ENCODE results near the gene FSCN2.

Gene FSCN2

GRCh38 chr17:81513372-81513752, 14.8 kb upstream of the FSCN2 start:
- peak; percentile 84 for DNase-seq (ENCODE audit: low read depth, low spot score)

GRCh38 chr17:81513753-81514488, 14.3 kb upstream of the FSCN2 start:
- DNase-seq (ENCODE audit: low read depth, low spot score) = peak; percentile 84

- no peak for DNase-seq (ENCODE audit: low read depth, low spot score)
Observed at GRCh38 chr17:81514489-81514738, 13.8 kb upstream of the FSCN2 start.

DNA sequence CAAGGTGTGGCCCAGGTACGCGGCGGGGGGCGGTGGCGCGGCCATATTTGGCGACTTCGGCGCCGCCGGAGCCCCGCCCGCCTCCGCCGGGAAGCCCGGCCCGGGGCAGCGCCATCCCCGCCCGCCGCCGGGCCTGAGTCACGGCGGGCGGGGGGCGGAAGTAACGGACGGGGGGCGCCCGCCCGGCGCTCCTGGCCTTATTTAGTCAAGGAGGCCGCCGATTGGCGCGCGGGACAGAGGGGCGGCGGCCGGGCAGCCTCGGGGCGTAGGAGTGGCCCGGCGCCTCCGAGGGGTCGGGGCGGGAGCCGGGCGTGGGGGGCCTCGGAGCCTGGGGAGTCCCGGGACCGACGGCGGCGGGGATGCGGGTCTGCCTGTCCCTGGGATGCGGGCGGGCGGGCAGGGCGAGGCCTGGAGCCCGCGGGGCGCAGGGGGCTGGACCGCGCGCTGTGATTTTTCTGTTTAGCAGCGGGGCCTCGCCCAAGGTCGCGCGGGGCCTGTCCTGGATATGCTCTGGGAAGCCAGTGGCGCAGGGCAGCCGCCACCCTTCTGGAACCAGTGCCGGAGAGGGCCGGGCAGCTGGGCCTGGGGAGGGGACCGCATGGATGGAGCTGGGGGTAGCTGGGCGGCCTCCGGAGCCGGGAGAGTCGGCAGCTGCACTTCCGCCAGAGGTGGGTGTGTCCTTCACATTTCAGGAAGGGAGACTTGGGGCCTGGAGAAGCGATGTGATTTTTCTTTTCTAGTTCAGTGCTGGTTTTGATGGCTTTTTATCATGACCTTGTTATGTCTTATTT, 13.2 kb upstream of the FSCN2 start:
- DNase-seq (ENCODE audit: low read depth, low spot score) = peak; percentile 79

- DNase-seq (ENCODE audit: low read depth, low spot score) = no peak
Observed at GRCh38 chr17:81515530-81516041, 12.6 kb upstream of the FSCN2 start.

DNA sequence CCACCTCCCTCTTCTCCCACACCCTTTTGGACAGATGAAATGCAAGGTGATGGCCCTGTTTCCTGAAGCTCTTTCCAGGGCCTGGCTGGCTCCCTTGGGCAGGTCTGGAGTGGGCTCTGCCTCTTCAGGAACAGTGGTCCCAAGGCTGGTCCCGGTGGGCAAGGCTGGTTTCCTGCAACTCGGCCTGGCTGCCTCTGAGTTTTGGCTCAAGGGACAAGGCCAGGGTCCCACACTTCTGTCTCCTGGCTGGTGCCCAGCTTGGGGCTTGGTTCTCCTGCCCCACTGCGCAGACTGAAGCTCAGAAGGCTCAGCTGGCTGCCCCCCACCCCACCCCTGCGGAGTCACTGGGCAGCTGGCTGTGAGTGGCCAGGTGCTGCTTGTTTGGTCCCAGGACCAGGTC, 11.7 kb upstream of the FSCN2 start:
- no peak for DNase-seq (ENCODE audit: low read depth, low spot score)

- no peak for DNase-seq (ENCODE audit: low read depth, low spot score)
Observed at GRCh38 chr17:81517009-81517338, 11.2 kb upstream of the FSCN2 start.

DNA sequence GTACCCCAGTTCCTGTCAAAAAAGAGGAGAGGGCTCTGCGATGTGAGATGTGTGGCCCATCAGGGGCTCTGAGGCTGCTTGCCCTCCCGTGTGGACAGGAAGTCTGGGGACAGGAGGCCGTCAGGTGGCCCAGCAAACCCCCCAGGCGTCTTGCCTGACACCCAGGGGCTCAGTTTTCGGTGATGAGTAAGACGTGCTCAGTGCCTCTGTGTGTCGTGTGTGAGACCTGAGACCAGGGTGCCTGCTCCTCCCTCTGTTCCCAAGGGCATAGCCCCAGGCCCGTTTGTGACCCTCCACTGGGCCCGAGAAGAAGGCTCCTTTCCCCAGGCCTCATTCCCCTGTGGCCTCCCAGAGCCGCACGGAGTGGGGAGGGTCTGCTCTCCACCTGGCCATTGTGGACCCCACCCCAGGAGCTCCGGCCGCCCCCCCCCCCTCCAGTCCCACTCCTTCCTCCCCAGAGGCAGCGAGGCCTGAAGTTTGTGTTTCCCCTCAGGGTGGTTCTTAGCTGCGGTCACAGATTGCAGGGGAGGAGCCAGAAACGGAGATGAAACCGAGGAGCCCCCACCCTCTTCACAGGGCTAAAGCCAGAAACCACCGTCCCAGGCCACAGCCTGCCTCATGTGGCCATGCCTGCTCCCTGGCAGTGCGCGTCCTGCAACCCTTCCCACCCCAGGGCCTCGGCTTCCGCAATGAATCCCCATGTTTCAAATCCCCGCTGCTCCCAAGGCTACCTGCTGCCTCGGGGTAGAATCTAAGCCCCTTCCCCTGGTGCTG, 10.7 kb upstream of the FSCN2 start:
- DNase-seq (ENCODE audit: low read depth, low spot score) = peak; percentile 66

DNA sequence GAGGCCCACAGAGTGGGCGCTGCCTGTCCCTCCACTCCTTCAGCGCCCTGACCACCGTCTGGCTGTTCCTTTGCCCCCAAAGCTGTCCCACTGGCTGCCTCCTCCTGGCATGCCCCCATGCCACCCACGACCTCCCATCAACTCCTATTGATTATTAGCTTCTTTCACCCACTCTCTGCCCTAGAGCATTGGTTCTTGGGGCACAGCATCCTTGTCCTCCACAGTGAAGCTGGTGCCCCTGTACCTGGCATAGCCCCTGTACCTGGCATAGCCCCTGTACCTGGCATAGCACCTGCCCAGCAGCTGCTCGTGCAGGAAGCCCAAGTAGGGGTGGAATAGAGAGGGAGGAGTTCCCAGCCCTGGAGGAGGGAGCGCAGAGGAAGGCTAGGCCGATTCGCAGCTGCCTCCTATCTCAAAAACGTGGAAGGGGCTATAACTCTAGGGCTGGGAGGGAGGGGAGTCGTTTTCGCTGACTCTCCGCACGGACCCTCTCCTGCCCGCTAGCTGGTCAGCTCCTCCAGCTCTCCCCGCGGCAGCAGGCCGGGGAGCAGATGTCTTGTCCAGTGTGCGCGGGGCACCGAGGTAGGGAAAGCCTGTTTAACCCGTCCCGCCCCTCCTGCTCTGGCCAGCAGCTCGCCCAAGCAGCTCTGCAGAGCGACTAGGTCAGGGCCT, 9.9 kb upstream of the FSCN2 start:
- DNase-seq (ENCODE audit: low read depth, low spot score) = peak; percentile 75

GRCh38 chr17:81518785-81519283, 9.3 kb upstream of the FSCN2 start:
- peak; percentile 54 for DNase-seq (ENCODE audit: low read depth, low spot score)

DNA sequence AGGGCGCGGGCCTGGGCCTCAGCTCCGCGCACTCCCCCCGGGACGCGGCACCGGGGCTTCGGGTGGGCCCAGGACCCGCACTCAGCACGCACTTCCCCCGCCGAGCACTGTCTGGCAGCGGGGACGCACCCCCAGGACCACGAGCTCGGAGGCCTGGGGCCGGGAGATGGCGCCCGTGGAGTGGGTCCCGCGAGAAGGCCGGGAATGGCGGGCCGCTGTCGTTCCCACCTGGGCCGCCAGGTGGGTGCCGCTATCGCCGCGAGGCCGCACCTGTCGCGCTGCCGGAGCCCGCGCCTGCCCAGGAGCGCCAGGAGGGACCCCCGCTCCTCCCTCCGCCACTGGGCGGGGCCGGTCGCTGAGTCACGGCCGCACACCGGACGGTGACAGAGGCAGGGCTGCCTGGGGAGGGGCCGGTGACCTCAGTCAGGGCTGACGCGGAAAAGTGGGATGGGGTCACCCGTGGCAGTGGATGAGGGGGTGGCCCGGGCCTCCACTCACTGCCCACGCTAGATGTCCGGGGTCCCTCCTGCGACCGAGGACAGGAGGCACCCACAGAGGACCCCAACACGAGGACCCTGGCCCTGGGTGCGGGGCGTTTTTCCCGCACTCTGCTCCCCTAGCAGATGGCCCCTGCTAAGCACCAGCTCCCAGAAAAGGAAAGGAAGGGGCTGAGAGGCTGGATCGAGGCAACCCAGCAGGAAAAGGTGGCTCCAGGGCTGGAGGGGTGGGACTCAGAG, 8.7 kb upstream of the FSCN2 start:
- DNase-seq (ENCODE audit: low read depth, low spot score) = peak; percentile 63

GRCh38 chr17:81520021-81520901, 7.9 kb upstream of the FSCN2 start:
- DNase-seq (ENCODE audit: low read depth, low spot score) = no peak

GRCh38 chr17:81522491-81523401, 5.4 kb upstream of the FSCN2 start:
- DNase-seq (ENCODE audit: low read depth, low spot score) = peak; percentile 77

DNA sequence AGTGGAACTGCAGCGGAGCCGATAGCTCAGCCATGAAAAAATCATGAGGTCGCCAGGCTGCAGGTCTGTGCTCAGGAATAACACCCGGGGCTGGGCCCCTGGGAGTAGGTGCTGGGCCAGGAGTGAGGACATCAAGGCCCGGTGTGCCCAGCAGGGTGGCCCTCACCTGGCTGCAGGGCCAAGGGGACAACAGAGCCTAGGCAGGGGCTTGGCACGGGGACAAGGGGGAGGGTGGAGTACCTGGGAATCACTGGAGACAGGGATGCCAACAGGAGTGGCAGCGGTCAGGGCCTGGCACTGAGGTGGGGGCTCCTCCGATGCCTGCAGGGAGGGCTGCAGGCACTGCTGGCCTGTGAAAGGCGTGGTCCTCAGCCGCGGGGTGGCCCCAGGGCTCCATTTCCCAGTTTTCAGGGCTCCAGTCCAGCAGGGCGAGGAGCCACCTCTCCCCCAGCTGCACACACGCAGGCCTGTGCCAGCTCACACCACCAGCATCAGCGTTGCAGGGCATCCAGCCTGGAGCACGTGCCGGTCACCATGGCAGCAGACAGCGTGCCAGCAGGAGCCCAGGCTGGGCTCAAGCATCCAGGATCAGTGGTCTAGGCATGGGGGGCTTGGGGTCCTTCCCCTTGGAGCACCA, 4.7 kb upstream of the FSCN2 start:
- DNase-seq (ENCODE audit: low read depth, low spot score) = no peak

DNA sequence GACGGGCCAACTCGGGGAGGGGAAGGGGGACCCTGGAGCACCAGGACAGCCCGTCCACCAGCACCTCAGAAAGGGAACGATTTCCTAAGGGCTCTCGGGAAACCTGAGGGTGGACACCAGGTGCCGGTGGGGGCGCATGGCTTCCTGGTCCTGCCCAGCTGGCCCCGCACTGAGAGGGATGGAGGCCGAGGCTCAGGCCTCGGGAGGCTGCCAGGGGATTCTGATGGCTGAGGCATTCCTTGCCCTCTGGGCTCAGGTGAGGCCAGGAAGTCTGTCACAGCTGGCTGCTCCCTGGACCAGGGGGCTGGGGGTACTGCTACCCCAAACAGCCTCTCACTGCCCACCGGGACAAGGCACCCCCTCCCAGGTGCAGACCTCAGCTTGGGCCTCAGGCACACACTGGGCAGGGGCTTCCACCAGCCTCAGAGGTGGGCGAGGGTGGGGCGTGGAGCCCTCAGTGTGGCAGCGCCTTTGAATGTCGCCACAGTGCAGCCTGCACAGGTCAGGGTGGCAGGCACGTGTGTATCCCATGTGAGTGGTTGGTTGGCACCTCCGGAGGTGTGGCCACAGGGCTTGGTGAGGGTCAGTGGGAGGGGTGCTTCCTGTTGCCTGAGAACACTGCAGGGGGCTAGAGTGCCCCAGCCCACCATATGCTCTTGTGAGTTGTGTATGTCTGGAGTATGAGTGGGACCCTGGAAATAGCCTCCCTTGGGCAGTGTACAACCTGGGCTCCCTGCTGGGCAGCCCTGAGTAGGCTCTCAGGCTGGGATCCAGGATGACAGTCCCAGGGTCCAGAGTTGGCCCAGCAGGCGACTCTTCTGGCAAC, 3.9 kb upstream of the FSCN2 start:
- DNase-seq (ENCODE audit: low read depth, low spot score) = no peak

DNA sequence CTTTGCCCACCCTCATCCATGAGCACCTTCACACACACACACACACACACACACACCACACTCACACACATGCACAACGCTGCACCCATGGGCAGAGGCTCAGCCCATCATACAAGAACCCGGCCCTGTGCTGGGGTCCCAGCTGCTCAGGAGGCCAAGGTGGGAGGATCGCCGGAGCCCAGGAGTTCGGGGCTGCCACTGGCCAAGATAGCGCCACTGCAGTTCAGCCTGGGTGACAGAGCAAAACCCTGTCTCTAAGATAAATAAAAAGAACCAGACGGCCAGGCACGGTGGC, 3.4 kb upstream of the FSCN2 start:
- no peak for DNase-seq (ENCODE audit: low read depth, low spot score)

DNA sequence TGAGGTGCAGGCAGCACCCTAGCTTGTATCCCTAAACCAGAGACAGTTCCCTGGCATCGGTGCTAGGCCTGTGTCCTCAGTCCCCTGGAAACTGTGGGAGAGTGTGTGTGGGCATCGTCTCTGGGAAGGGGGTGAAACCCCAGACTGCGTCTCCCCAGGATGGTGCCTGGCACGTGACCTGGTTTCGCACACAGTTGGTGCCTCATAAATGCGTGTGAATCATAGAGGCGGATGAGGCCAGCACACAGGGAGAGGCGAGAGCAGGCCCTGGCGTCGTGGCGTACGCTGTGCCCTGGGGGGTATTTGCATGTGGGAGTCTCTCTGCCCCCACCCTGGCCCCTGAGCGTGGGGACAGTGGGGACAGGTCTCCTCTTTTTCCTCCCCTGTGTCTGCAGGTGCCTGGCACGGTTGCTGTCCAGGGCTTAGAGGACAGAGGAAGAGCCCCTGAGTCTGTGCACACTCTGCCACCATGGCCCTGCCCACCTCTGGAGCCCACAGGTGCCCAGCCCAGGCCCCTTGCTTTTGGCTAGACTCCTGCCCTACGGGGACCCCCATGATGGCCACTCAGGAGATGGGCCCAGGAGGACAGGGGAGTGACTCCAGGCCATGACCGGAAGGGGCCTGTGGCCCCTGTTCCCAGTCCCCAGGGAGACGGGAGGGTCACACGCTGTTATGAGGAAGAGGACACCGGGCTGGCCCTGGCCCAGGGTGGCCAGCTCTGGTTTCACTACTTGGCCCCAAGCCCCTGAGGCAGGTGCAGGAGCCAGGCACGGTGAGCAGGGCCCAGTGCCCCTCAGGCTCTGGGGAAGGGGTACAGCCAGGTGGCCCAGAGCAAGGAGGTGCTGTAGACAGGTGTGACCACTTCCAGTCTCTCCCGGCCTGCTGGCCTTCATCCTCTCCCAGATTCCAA, 1.3 kb upstream of the FSCN2 start:
- DNase-seq (ENCODE audit: low read depth, low spot score) = no peak
